Thymus (tissue), 14 donors: ENCODE results near the gene GPHN. TPM values are rescaled to one million over a fixed set of nuclear protein-coding genes. Genes with fewer than 3 reads are reported as not detected.

Experiments
- DNase-seq, 9 donors: peaks; one replicate each; pipeline ENCODE4 v3.0.0-alpha.2; 2013; ENCODE audit warnings: low spot score in 9 of 9, low read depth in 6 of 9, missing footprints in 1 of 9
- H3K27ac ChIP-seq, 2 donors: one replicate each; pipeline ENCODE4 v1.5.1; 2013; ENCODE audit warnings: control low read depth in 1 of 2, low read depth in 1 of 2, low read length in 1 of 2, mild to moderate bottlenecking in 1 of 2, moderate library complexity in 1 of 2
- H3K27me3 ChIP-seq, 2 donors: one replicate each; pipeline ENCODE4 v1.5.1; 2013; ENCODE audit warnings: low read length in 1 of 2; ENCODE audit not compliant: control insufficient read depth in 2 of 2, insufficient read depth in 1 of 2
- H3K36me3 ChIP-seq, 2 donors: one replicate each; pipeline ENCODE4 v1.5.1; 2013; ENCODE audit warnings: low read length in 1 of 2, mild to moderate bottlenecking in 1 of 2, moderate library complexity in 1 of 2; ENCODE audit not compliant: control insufficient read depth in 2 of 2, insufficient read depth in 2 of 2
- H3K4me1 ChIP-seq, 2 donors: one replicate each; pipeline ENCODE4 v1.5.1; 2013; ENCODE audit warnings: low read length in 2 of 2; ENCODE audit not compliant: control insufficient read depth in 2 of 2, insufficient read depth in 2 of 2
- H3K4me3 ChIP-seq, 2 donors: one replicate each; pipeline ENCODE4 v1.5.1; 2013; ENCODE audit warnings: low read length in 2 of 2, control low read depth in 1 of 2, mild to moderate bottlenecking in 1 of 2
- H3K9me3 ChIP-seq, 2 donors: one replicate each; pipeline ENCODE4 v1.5.1; 2013; ENCODE audit warnings: low read length in 1 of 2, mild to moderate bottlenecking in 1 of 2; ENCODE audit not compliant: control insufficient read depth in 2 of 2, insufficient read depth in 1 of 2
- WGBS: extraction: QIAGEN DNeasy Blood & Tissue Kit; methylation state at CpG from one replicate; pipeline ENCODE4 v1.1.7; 2013; 5-methylcytosine and 5-hydroxymethylcytosine counted together
- long read RNA-seq, 10 donors: transcript quantifications; one replicate each; lab custom pipeline, GENCODE V29; 2026
- polyA plus RNA-seq: library from polyadenylated mRNA; stranded (reverse); fragments of 200-250 nt; gene quantifications from one replicate; pipeline ENCODE4 v1.2.3, GENCODE V29; 2013
- total RNA-seq: library from RNA; stranded (reverse); fragments of 120-200 nt; gene quantifications from one replicate; pipeline ENCODE4 v1.2.4, GENCODE V29; 2013
- donor health status: healthy.

The GPHN gene
- total RNA-seq, result 11.6 TPM
- polyA plus RNA-seq, result 28.4 TPM
- long read RNA-seq, donor 1, result 0 reads
- long read RNA-seq, donor 2, result 0 reads
- long read RNA-seq, donor 3, full-length matches to known transcripts, result 2 of 2 reads
- long read RNA-seq, donor 3, partial matches to known transcripts, result 0 of 2 reads
- long read RNA-seq, donor 3, other reads (novel, unspliced or antisense), result 0 of 2 reads
- long read RNA-seq, donor 4, full-length matches to known transcripts, result 1 of 1 reads
- long read RNA-seq, donor 4, partial matches to known transcripts, result 0 of 1 reads
- long read RNA-seq, donor 4, other reads (novel, unspliced or antisense), result 0 of 1 reads
- long read RNA-seq, donor 5, full-length matches to known transcripts, result 2 of 2 reads
- long read RNA-seq, donor 5, partial matches to known transcripts, result 0 of 2 reads
- long read RNA-seq, donor 5, other reads (novel, unspliced or antisense), result 0 of 2 reads
- long read RNA-seq, donor 6, full-length matches to known transcripts, result 1 of 1 reads
- long read RNA-seq, donor 6, partial matches to known transcripts, result 0 of 1 reads
- long read RNA-seq, donor 6, other reads (novel, unspliced or antisense), result 0 of 1 reads
- long read RNA-seq, donor 7, full-length matches to known transcripts, result 1 of 1 reads
- long read RNA-seq, donor 7, partial matches to known transcripts, result 0 of 1 reads
- long read RNA-seq, donor 7, other reads (novel, unspliced or antisense), result 0 of 1 reads
- long read RNA-seq, donor 8, full-length matches to known transcripts, result 1 of 1 reads
- long read RNA-seq, donor 8, partial matches to known transcripts, result 0 of 1 reads
- long read RNA-seq, donor 8, other reads (novel, unspliced or antisense), result 0 of 1 reads
- long read RNA-seq, donor 9, full-length matches to known transcripts, result 2 of 2 reads
- long read RNA-seq, donor 9, partial matches to known transcripts, result 0 of 2 reads
- long read RNA-seq, donor 9, other reads (novel, unspliced or antisense), result 0 of 2 reads
- long read RNA-seq, donor 10, result 0 reads

DNA sequence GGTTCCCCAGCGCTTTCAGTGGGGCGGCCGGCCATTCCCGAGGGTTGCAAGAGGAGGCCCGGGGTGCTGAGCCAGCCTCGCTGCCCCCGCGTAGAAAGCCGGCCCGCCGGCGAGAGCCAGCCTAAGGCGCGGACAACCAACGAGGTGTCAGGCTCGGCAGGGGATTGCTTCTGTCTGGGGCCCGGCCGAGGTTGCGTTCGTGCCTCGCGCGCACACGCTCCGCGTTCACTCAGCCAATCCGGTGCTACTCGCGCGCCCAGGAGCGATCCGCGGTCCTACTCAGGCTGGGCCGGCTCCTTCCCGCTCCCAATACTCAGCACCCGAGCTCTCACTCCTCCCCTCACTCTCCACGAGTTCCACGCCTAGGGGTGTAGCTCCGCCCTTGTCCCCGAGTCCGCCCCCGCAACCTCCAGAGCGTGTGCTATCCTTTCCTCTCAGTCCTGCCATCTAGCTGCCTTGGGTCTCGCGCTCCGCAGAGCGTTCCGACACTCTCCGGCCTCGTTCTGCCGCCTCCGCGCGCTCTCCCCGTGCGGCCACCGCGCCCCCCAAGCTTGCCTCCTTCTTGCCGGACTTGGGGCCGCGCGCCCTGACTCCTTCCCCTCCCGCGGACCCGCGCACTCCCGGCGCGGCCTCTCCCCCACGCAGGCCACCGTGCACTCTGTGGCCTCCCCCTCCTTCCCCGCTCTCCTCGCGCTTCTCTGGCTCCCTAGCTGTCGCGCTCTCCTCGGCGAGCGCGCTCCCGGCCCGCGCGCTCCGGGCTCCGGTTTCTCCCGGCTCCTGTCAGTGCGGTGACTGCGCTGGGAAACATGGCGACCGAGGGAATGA is at the start of gene GPHN:
GPHN (plus strand) TSS at position 426 of the 825 bp plus-strand sequence.
- no peaks in the 10 kb centered on the region for H3K36me3 ChIP-seq
- H3K4me3 ChIP-seq, result peak within 1 kb of the TSS; percentile 58 to 66
- peak within 1 kb of the TSS; percentile 77 to 79 for H3K27ac ChIP-seq
- H3K4me1 ChIP-seq, result peaks cover 7 to 11% of the 10 kb centered on the region in 2 donors
- H3K9me3 ChIP-seq, result no peaks in the 10 kb centered on the region
- H3K27me3 ChIP-seq, result peaks cover 10 to 24% of the 10 kb centered on the region in 2 donors
- peak; percentile 55 to 92 (median 80) for DNase-seq
- WGBS, result under 1% methylated on average over 91 of the region's 91 CpGs

DNA sequence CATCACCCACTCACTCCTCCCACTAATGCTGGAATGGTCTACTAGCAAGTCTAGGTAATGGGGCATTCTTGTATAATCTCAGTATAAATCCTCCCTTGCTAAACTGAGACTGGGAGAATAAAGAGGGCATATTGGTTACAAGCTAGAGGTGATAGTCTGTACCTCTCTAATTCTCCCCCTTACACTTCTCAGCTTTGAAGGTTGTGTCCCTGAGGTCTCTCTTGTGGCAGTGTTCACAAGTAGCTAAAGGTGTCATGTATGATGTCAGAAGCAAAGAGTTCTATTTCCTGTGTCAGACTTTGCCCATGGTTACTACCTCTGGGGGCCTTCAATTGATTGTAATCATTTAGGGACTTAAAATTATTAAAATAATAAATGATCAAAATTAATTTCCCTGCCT is 48.3 kb upstream of the GPHN start:
- no peaks in the 10 kb centered on the region for H3K4me1 ChIP-seq
- no peak for DNase-seq
- no peaks in the 10 kb centered on the region for H3K27me3 ChIP-seq
- no peaks in the 10 kb centered on the region for H3K9me3 ChIP-seq
- no peak overlapping the region for H3K4me3 ChIP-seq
- no peak overlapping the region for H3K27ac ChIP-seq
- H3K36me3 ChIP-seq, result no peaks in the 10 kb centered on the region

DNA sequence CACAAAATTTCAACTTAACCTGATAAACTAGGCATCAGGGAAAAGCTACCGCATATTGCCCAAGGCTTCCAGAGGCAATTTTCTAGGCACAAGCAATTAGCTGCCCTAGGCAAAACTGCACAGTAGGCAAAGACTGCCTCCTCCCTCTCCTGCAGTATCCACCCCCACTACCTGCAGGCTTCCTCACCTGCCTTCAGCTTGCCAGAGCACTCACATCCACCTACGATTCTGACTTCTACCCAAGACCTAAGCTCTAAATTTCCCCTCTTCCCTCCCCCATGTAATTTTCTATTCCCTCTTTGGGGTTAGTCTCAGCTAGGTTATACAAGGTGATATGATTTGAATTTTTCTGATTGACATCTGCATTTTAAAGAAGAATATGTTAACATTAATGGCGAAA is 43.7 kb upstream of the GPHN start:
- WGBS, result 99% methylated on average over 3 of the region's 3 CpGs
- Histone ChIP-seq H3K9me3 (no peaks in the 10 kb centered on the region), H3K36me3 (no peaks in the 10 kb centered on the region), H3K27ac (no peak overlapping the region), H3K27me3 (no peaks in the 10 kb centered on the region), H3K4me1 (no peaks in the 10 kb centered on the region), H3K4me3 (no peak overlapping the region)
- DNase-seq, result no peak

DNA sequence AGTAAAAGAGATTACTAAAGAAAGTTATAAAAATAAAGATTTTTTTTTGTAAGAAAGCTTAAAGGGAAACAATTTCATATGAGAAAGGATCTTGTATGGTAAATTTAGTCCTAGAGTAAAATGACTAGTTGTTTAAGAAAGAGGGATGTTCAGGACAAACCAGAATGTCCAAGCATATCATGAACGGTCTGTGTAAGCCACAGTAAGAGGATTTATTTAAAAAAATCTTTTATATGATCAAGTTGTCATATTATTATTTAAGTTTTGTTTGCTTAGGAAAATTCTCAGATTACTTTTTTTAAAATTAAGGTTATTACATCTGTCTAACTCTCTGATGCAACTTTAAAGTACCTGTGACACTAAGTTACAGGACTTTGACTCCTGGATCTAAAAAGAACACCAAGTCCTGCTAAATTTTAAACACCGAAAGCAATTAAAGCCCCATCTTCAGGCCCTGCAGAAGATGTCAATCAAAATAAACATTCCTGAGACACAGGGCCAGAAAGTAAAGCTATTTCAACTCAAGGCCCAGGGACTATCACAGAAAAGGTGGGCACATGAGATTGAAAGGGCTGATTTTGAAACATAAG is 39.1 kb upstream of the GPHN start:
- Histone ChIP-seq H3K36me3 (no peaks in the 10 kb centered on the region), H3K4me3 (no peak overlapping the region), H3K27me3 (no peaks in the 10 kb centered on the region), H3K4me1 (no peaks in the 10 kb centered on the region), H3K27ac (no peak overlapping the region), H3K9me3 (peaks cover 0 to 3% of the 10 kb centered on the region in 2 donors)
- no peak for DNase-seq
- WGBS, result 95% methylated on average over 2 of the region's 2 CpGs

DNA sequence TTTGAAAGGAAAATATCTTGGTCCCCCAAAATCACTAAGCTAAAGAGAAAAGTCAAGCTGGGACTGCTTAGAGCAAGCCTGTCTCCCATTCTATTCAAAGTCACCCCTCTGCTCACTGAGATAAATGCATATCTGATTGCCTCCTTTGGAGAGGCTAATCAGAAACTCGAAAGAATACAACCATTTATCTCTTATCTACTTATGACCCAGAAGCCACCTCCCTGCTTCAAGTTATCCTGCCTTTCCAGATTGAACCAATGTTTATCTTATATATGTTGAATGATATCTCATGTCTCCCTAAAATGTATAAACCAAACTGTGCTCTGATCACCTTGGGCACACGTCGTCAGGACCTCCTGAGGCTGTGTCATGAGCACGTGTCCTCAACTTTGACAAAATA is 36.4 kb upstream of the GPHN start:
- DNase-seq, result no peak
- H3K4me1 ChIP-seq, result no peaks in the 10 kb centered on the region
- WGBS, result 97% methylated on average over 4 of the region's 4 CpGs
- no peaks in the 10 kb centered on the region for H3K27me3 ChIP-seq
- H3K9me3 ChIP-seq, result peaks cover 0 to 3% of the 10 kb centered on the region in 2 donors
- no peaks in the 10 kb centered on the region for H3K36me3 ChIP-seq
- no peak overlapping the region for H3K27ac ChIP-seq
- H3K4me3 ChIP-seq, result no peak overlapping the region

DNA sequence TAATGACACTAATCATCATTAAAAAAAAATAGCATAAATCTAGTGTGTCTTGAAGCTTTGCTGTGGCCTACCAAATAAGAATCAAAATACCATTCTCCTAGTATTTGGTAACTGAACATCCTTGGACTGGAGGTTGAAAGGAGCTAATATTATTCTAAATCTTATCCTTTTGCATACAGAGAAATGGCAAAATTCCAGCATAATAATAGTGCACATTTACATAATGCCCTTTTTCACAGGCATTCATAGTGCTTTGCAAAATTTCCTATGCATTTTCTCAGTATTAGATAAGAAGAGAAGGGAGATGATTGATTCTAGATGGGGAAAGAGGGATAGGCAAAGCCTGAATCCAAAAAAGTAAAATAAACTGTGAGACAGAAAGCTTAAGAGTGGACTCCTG is 35.7 kb upstream of the GPHN start:
- Histone ChIP-seq H3K9me3 (peaks cover 0 to 3% of the 10 kb centered on the region in 2 donors), H3K4me1 (no peaks in the 10 kb centered on the region), H3K27ac (no peak overlapping the region), H3K27me3 (no peaks in the 10 kb centered on the region), H3K36me3 (no peaks in the 10 kb centered on the region), H3K4me3 (no peak overlapping the region)
- no peak for DNase-seq

DNA sequence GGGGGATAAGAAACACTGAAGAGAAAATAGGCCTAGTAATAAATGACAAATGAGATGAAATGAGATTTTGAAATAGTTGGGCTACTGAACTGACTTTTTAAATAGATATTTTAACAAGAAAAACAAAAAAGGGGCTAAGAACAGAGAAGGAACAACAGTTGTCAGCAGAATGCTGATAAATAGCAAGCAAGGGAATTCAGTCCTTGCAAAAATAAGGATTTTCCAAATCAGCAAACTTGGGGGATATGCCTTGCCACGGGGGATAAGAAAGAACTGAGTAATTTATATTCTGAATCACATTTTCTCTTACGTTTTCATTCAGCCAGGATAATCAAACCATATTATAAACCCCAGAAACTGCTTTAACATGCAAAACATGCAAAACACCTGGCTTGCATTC is 34.7 kb upstream of the GPHN start:
- no peaks in the 10 kb centered on the region for H3K27me3 ChIP-seq
- H3K27ac ChIP-seq, result no peak overlapping the region
- DNase-seq, result no peak
- H3K4me3 ChIP-seq, result no peak overlapping the region
- H3K36me3 ChIP-seq, result no peaks in the 10 kb centered on the region
- WGBS, result 93% methylated on average over 2 of the region's 2 CpGs
- no peaks in the 10 kb centered on the region for H3K4me1 ChIP-seq
- H3K9me3 ChIP-seq, result peaks cover 0 to 3% of the 10 kb centered on the region in 2 donors

DNA sequence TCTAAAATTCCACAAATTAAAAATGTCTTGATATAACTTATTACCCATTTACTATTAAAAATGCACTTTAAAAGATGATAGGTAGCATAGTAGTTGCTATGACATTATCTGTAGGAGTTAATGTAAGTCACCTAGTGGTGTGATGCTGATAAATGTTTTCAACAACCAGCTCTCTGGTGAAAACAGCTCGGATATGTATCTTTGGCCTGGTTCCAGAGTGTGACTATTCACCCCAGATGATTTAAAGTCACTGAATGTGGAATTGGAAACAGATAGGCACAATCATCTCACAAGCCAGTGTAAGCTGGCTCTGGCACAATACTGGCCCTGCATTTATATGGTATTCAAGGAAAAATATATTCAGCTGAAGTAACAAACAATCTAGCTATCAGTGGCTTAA is 31.0 kb upstream of the GPHN start:
- DNase-seq, result no peak
- 62% methylated on average over 1 of the region's 1 CpG for WGBS
- no peaks in the 10 kb centered on the region for H3K4me1 ChIP-seq

More for the DNA sequence above, 31.0 kb upstream of the GPHN start:
- H3K9me3 ChIP-seq, result no peaks in the 10 kb centered on the region
- H3K36me3 ChIP-seq, result no peaks in the 10 kb centered on the region
- H3K4me3 ChIP-seq, result no peak overlapping the region
- H3K27me3 ChIP-seq, result no peaks in the 10 kb centered on the region
- H3K27ac ChIP-seq, result no peak overlapping the region
